Left lung (tissue), 10 donors: ENCODE data around the gene U2SURP. TPM values are rescaled to one million over a fixed set of nuclear protein-coding genes. Genes with fewer than 3 reads are reported as not detected.

ENCODE experiments used
- ATAC-seq: fragments of 200-7000 bp; cut with Tn5 transposase; one replicate; pipeline ENCODE4 v1.9.1; 2020; ENCODE audit warnings: moderate library complexity
- DNase-seq, 4 donors: peaks; one replicate each; pipeline ENCODE4 v3.0.0-alpha.2; 2013 to 2020
- H3K27ac ChIP-seq, 2 donors: fragments of 200-600 bp; sonication (generic) in 1 of 2; one replicate each; pipeline versions ENCODE4 v1.5.0 to v1.8.0; 2020 to 2021
- H3K27me3 ChIP-seq, 2 donors: fragments of 200-600 bp; sonication (generic) in 1 of 2; one replicate each; pipeline versions ENCODE4 v1.5.0 to v1.8.0; 2020 to 2021
- H3K36me3 ChIP-seq, 2 donors: fragments of 200-600 bp; sonication (generic) in 1 of 2; one replicate each; pipeline versions ENCODE4 v1.5.0 to v1.8.0; 2020 to 2021
- H3K4me1 ChIP-seq, 2 donors: fragments of 200-600 bp; one replicate each; pipeline ENCODE4 v1.8.0; 2021
- H3K4me3 ChIP-seq, 2 donors: fragments of 200-600 bp; sonication (generic) in 1 of 2; one replicate each; pipeline versions ENCODE4 v1.5.0 to v1.8.0; 2020 to 2021; ENCODE audit warnings: mild to moderate bottlenecking in 1 of 2
- H3K9me3 ChIP-seq, 2 donors: fragments of 200-600 bp; sonication (generic) in 1 of 2; one replicate each; pipeline versions ENCODE4 v1.5.0 to v1.8.0; 2020 to 2021
- CTCF ChIP-seq, 2 donors: fragments of 200-600 bp; sonication (generic) in 1 of 2; IDR thresholded peaks; one replicate each; pipeline versions ENCODE4 v1.5.0 to v1.8.0; 2021; ENCODE audit warnings: antibody characterized with exemption in 2 of 2
- intact Hi-C, 2 donors: fragments of 100-400 bp; cut with DNase I; formaldehyde crosslinking; loops; one replicate each; pipeline versions ENCODE4 v1.11.2 to v1.14.2; 2022
- polyA plus RNA-seq, 6 donors: library from polyadenylated mRNA; unstranded; fragments of 120-200 nt; gene quantifications; one replicate each; pipeline ENCODE4 v1.2.1, GENCODE V29; 2013; ENCODE audit not compliant: insufficient read length in 6 of 6
- total RNA-seq, 2 donors: library from RNA; stranded (reverse); fragmentation: NEBNext Ultra II Directional; extraction: Animal tissue kit (Norgen Biotek cat#: 25700); gene quantifications; one replicate each; pipeline ENCODE4 v1.2.1, GENCODE V29; 2021
- donor health status: DM: no; HTN: yes; CAD: no.
- donor health status: DM: no; HTN: no; CAD: no.

Gene U2SURP
- total and polyA plus RNA-seq, 8 donors = 54.3 to 223 (median 180) TPM

GRCh38 chr3:143000528-143000927 is 842 bp upstream of the U2SURP start:
- peak in 1 of 4 donors; percentile 35 for DNase-seq
- peak; percentile 34 for ATAC-seq
- peak overlapping the region; percentile 89 to 95 for H3K27ac ChIP-seq
- peak overlapping the region; percentile 81 to 98 for H3K4me3 ChIP-seq
- no peak for TF ChIP-seq CTCF (IDR thresholded peaks at IDR 0.05)
- H3K27me3 ChIP-seq = no peaks in the 10 kb centered on the region
- intact Hi-C loops = no loop called here
- no peaks in the 10 kb centered on the region for H3K36me3 ChIP-seq
- no peaks in the 10 kb centered on the region for H3K9me3 ChIP-seq
- H3K4me1 ChIP-seq = peaks cover 14 to 39% of the 10 kb centered on the region in 2 donors

- DNase-seq (peak in 1 of 4 donors; percentile 77), ATAC-seq (peak; percentile 66)
- Histone ChIP-seq H3K4me3 (peak overlapping the region; percentile 81 to 98), H3K27ac (peak overlapping the region; percentile 89 to 95), H3K4me1 (peaks cover 14 to 42% of the 10 kb centered on the region in 2 donors), H3K9me3 (no peaks in the 10 kb centered on the region), H3K36me3 (no peaks in the 10 kb centered on the region), H3K27me3 (no peaks in the 10 kb centered on the region)
- no peak for TF ChIP-seq CTCF (IDR thresholded peaks at IDR 0.05)
- intact Hi-C loops = no loop called here
Measured at GRCh38 chr3:143001034-143001368, 369 bp upstream of the U2SURP start.

GRCh38 chr3:143002083-143002712 is 828 bp downstream of the U2SURP start:
- Histone ChIP-seq H3K4me1 (peaks cover 14 to 48% of the 10 kb centered on the region in 2 donors), H3K27me3 (no peaks in the 10 kb centered on the region), H3K4me3 (peak overlapping the region; percentile 81 to 98), H3K36me3 (no peaks in the 10 kb centered on the region), H3K27ac (peak overlapping the region; percentile 89 to 95), H3K9me3 (no peaks in the 10 kb centered on the region)
- intact Hi-C loops = no loop called here
- ATAC-seq (peak; percentile 14), DNase-seq (no peak)
- TF ChIP-seq CTCF (IDR thresholded peaks at IDR 0.05) = no peak

- no peaks in the 10 kb centered on the region for H3K9me3 ChIP-seq
- intact Hi-C loops = no loop called here
- no peaks in the 10 kb centered on the region for H3K27me3 ChIP-seq
- no peaks in the 10 kb centered on the region for H3K36me3 ChIP-seq
- H3K4me1 ChIP-seq = peaks cover 14 to 50% of the 10 kb centered on the region in 2 donors
- DNase-seq = no peak
- TF ChIP-seq CTCF (IDR thresholded peaks at IDR 0.05) = no peak
- H3K27ac ChIP-seq = peak overlapping the region in 1 of 2 donors; percentile 89
- no peak for ATAC-seq
- H3K4me3 ChIP-seq = peak overlapping the region; percentile 81 to 98
Measured at GRCh38 chr3:143002727-143003126, 1.4 kb downstream of the U2SURP start.

GRCh38 chr3:143004823-143005222 is 3.5 kb downstream of the U2SURP start:
- no peaks in the 10 kb centered on the region for H3K27me3 ChIP-seq
- H3K9me3 ChIP-seq = no peaks in the 10 kb centered on the region
- peaks cover 14 to 64% of the 10 kb centered on the region in 2 donors for H3K4me1 ChIP-seq
- no peak for TF ChIP-seq CTCF (IDR thresholded peaks at IDR 0.05)
- no peak overlapping the region for H3K27ac ChIP-seq
- no peak for DNase-seq
- no peaks in the 10 kb centered on the region for H3K36me3 ChIP-seq
- intact Hi-C loops = no loop called here
- H3K4me3 ChIP-seq = no peak overlapping the region
- ATAC-seq = no peak
